Urinary bladder (tissue), 4 donors: ENCODE data around the gene INSRR. TPM values are rescaled to one million over a fixed set of nuclear protein-coding genes. Genes with fewer than 3 reads are reported as not detected.

Source experiments
- DNase-seq: peaks from one replicate; pipeline ENCODE4 v3.0.0-alpha.2; 2015; ENCODE audit errors: extremely low spot score
- H3K27ac ChIP-seq: one replicate; pipeline ENCODE4 v1.5.1; 2013; ENCODE audit warnings: low read depth, mild to moderate bottlenecking, moderate library complexity
- H3K36me3 ChIP-seq: one replicate; pipeline ENCODE4 v1.6.1; 2013; ENCODE audit warnings: mild to moderate bottlenecking, moderate library complexity; ENCODE audit not compliant: insufficient read depth
- H3K4me1 ChIP-seq: one replicate; pipeline ENCODE4 v1.6.1; 2013; ENCODE audit warnings: mild to moderate bottlenecking, moderate library complexity; ENCODE audit not compliant: insufficient read depth
- H3K4me3 ChIP-seq: one replicate; pipeline ENCODE4 v1.5.1; 2013; ENCODE audit warnings: low read depth, low read length
- WGBS: extraction: QIAGEN DNeasy Blood & Tissue Kit; methylation state at CpG from one replicate; pipeline ENCODE4 v1.1.7; 2013; 5-methylcytosine and 5-hydroxymethylcytosine counted together
- polyA plus RNA-seq: library from polyadenylated mRNA; stranded (reverse); fragments of 200-250 nt; gene quantifications from one replicate; pipeline ENCODE4 v1.2.3, GENCODE V29; 2013
- total RNA-seq: library from RNA; depleted of rRNA; stranded (reverse); fragments of >200 nt; gene quantifications from one replicate; pipeline ENCODE4 v1.2.3, GENCODE V29; 2014
- donor health status: healthy with polysubstance abuse.
- donor health status: healthy.

The INSRR gene
- total and polyA plus RNA-seq, 2 donors, result 0.04 to 0.11 TPM

DNA sequence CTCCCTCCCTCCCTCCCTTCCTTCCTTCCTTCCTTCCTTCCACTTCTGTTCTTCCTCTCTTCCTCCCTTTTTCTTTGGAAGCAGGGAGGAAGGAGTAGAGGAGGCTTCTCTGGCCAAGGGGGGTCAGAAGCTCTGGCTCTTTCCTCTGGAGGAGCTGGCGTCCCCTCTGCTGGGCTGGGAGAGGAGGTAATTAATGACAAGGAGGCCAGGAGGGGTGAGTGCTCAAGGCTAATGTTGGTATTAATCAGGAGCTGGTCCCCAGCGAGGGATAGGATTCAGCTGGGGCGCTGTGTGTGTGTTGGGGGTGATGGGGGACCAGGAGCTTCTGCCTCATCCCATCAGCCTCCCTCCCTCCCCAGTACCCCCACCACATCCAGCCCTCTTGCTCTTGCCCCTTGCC lies 28.4 kb upstream of the INSRR start:
- Histone ChIP-seq H3K27ac (no peak overlapping the region), H3K36me3 (no peaks in the 10 kb centered on the region), H3K4me3 (no peak overlapping the region), H3K4me1 (no peaks in the 10 kb centered on the region)
- WGBS, result 43% methylated on average over 3 of the region's 3 CpGs
- no peak for DNase-seq

DNA sequence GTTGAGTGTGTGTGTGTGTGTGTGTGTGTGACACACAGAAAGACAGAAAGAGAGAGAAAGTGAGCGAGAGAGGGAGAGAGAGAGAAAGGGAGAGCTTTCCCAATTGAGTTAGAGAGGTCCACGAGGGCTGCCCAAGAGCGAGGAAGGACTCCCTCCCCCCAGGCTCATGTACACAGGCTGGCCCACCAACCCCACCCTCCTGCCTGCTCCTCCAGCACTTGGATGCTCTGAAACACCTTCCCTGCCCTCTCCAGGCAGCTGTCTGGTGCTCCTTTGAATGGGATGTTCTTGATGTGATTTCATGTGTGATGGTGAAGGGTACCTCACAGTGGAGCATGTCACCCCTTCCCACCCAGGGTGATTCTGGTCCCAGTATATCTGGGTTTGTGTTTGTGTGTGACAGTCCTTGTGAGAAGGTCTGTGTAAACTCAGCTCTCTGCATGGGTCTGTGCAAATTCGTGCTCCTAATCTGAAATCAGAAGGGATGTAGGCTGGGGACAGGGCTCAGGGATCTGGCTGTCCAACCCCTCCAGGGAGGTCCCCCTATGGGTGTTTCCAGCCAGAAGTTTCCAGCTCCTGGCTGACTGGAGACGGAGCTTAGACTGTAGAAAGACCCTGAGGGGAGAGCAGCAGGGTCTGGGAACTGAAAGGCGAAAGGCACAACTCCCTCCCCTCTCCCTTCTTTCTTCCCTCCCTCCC lies 27.8 kb upstream of the INSRR start:
- DNase-seq, result no peak
- Histone ChIP-seq H3K4me3 (no peak overlapping the region), H3K36me3 (no peaks in the 10 kb centered on the region), H3K27ac (no peak overlapping the region), H3K4me1 (no peaks in the 10 kb centered on the region)
- 41% methylated on average over 6 of the region's 6 CpGs for WGBS

DNA sequence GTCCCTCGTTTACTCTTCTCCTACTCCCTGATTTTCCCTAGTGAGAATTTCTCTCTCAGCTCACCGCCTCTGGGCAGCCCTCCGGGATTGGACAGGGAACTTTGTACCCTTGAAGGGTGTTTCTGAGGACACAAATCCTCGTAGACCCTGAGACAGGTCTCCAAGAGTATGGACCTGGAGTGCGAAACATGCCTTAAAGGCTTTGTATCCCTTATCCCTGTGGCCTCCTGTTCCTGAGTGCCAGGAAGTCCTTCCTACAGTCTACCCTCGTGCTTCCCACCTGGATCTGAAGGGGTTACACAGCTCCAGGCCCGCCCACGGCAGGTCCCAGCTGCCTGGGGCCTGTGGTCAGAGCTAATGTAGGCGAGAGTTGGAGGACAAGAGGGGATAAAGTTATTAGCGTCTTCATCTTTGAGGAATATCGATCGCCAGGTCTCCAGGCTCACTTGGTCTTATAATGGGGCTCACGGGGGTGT lies 27.0 kb upstream of the INSRR start:
- 67% methylated on average over 13 of the region's 13 CpGs for WGBS
- Histone ChIP-seq H3K4me1 (no peaks in the 10 kb centered on the region), H3K36me3 (no peaks in the 10 kb centered on the region), H3K4me3 (no peak overlapping the region), H3K27ac (no peak overlapping the region)
- no peak for DNase-seq

DNA sequence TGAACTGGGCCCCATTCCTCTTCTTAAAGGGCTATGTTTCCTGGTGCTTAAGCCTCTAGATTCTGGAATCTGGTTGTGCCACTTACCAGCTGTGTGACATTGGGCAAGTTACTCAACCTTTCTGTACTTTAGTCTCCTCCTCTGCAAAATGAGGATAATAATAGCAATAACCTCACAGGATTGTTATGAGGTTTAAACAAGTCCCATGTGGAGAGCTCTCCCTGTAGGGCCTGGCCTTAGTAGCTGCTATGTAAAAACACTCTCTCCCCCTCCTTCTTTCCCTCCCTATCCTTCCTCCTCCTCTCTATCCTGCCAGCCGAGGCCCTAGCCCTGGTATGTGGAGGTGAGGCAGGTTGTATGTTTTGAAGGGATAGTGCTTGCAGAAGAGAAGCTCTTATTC lies 26.4 kb upstream of the INSRR start:
- 37% methylated on average over 1 of the region's 1 CpG for WGBS
- no peak for DNase-seq
- H3K27ac ChIP-seq, result no peak overlapping the region

DNA sequence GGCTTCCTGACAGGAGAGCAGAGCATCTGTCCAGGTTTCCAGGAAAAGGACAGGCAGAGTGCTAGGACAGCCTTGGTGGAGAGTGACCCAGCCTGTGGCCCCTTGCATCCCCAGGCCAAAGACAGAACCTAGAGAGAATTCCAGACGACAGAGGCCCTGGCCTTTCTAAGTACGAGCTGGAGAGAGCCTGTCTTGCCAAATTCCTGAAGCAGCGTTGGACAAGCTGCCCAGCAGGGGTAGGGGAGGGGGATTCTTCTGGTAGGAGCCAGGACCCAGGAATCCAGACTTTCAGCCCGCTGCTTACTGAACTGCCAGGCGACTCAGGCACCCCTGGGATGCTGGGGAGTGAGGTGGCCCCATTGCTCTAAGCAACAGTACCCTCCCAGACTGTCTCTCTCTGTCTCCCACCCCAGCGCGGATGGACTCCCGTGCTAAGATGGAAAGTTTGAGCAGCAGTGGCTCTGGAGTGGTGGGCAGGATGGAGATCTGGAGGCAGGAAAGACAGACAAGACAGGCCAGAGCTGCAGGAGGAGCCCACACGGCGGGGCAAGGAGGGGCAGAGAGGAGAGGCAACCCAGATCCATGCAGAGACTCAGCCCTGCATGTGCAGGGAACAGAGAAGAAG lies 25.8 kb upstream of the INSRR start:
- no peak overlapping the region for H3K4me3 ChIP-seq
- H3K36me3 ChIP-seq, result no peaks in the 10 kb centered on the region
- no peak for DNase-seq
- no peak overlapping the region for H3K27ac ChIP-seq
- no peaks in the 10 kb centered on the region for H3K4me1 ChIP-seq
- WGBS, result 52% methylated on average over 10 of the region's 10 CpGs

More for the DNA sequence above, 26.4 kb upstream of the INSRR start:
- H3K4me3 ChIP-seq, result no peak overlapping the region
- H3K36me3 ChIP-seq, result no peaks in the 10 kb centered on the region
- H3K4me1 ChIP-seq, result no peaks in the 10 kb centered on the region

DNA sequence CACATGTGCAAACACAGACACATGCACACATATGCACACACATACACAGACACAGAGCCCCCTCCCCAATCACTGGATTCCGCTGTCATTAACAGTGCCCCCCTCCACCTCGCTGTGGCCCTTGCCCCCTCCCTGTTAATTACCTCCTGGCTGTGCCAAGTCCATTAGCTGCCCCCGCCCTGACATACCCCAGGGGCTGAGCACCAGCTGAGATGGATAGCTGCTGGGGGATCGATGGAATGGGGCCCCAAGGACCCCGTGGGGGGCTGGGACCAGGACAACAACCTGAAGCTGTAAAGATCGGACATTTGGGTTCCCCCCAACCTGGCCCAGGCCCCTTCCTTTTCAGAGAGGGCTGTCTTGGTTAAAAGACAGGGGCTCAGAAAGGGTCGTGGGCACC lies 25.0 kb upstream of the INSRR start:
- Histone ChIP-seq H3K4me3 (no peak overlapping the region), H3K27ac (no peak overlapping the region)
- WGBS, result 66% methylated on average over 7 of the region's 7 CpGs

DNA sequence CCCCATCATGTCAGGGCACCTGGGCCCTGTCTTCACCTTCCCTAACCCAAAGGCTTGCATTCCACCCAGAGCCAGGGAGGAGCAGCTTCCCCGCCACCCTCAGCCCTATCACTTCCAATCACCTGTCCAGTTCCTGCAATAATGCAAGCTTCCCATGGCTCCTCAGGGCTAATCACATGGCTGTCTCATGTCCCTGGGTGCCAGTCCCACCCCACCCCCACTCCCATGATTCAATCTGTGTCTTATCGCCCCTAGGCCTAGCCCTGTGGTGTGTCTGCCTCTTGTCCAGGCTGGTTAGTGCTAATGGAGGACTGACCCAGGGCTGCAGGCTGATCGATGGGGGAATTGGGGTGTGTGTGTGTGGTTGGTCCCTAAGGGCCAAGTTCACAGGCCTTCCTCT lies 23.6 kb upstream of the INSRR start:
- H3K27ac ChIP-seq, result no peak overlapping the region
- no peak for DNase-seq
- H3K4me3 ChIP-seq, result no peak overlapping the region
- 83% methylated on average over 3 of the region's 3 CpGs for WGBS
- H3K4me1 ChIP-seq, result no peaks in the 10 kb centered on the region
- no peaks in the 10 kb centered on the region for H3K36me3 ChIP-seq

More for the DNA sequence above, 25.0 kb upstream of the INSRR start:
- DNase-seq, result no peak
- H3K36me3 ChIP-seq, result no peaks in the 10 kb centered on the region
- H3K4me1 ChIP-seq, result no peaks in the 10 kb centered on the region

DNA sequence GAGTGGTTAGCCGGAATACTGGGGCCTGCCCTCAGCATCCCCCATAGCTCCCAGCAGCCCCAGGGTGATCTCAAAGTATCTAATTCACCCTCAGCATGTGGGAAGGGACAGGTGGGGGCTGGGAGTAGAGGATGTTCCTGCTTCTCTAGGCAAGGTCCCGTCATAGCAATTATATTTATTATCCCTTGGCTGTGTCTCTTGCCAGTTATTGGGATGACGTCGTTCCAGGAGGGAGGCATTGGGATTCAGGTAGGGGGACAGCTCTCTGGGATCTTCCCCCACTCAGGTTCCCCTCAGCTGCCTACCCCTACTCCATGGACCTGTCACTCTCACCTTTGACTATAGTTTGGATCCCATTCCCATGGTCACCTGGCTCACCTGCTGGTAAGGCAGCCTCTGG lies 22.7 kb upstream of the INSRR start:
- 61% methylated on average over 4 of the region's 4 CpGs for WGBS
- no peak overlapping the region for H3K27ac ChIP-seq
- H3K36me3 ChIP-seq, result no peaks in the 10 kb centered on the region
- H3K4me1 ChIP-seq, result no peaks in the 10 kb centered on the region
- DNase-seq, result no peak
- no peak overlapping the region for H3K4me3 ChIP-seq

DNA sequence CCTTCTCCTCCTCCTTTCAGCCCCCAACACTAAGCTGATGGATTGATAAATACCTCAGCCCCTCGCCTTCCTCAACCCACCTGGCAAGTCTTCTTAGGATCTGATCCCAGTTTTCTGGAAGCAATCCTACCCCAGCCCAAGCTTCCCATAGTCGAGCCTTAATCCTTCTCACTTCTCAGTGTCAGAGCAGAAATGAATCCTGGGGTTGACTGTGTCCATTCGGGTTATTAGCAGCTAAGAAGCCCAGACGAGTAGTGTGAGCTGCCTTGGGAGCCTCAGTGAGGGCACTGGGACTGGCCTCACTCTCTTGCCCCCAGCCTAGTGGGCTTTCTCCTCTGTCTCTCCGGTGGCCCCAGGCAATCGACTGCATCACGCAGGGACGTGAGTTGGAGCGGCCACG lies 22.2 kb upstream of the INSRR start:
- WGBS, result 43% methylated on average over 10 of the region's 10 CpGs
- no peak for DNase-seq
- no peaks in the 10 kb centered on the region for H3K36me3 ChIP-seq
- H3K4me1 ChIP-seq, result no peaks in the 10 kb centered on the region
- H3K4me3 ChIP-seq, result no peak overlapping the region
- no peak overlapping the region for H3K27ac ChIP-seq

DNA sequence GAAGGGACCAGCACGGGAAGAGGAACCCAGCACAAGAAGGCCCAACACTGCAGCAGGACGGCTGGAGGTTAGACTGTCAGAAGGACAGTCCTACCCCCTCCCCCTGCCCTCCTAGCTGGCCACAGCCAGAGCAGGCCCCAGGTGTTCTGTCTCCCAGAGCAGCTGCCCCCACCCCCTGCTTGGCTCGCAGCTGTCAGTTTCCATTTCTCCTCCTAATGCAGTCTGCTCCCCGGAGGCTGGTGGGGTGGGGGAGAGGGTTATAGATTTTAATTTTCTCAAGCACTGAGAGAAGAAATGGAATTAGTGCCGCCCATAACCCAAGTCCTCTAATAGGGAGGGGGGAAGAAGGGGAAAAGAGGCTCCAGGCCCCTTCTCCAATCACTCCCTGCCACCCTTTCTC lies 21.6 kb upstream of the INSRR start:
- 60% methylated on average over 5 of the region's 5 CpGs for WGBS
- DNase-seq, result no peak
- Histone ChIP-seq H3K4me1 (no peaks in the 10 kb centered on the region), H3K36me3 (no peaks in the 10 kb centered on the region), H3K4me3 (no peak overlapping the region), H3K27ac (no peak overlapping the region)

DNA sequence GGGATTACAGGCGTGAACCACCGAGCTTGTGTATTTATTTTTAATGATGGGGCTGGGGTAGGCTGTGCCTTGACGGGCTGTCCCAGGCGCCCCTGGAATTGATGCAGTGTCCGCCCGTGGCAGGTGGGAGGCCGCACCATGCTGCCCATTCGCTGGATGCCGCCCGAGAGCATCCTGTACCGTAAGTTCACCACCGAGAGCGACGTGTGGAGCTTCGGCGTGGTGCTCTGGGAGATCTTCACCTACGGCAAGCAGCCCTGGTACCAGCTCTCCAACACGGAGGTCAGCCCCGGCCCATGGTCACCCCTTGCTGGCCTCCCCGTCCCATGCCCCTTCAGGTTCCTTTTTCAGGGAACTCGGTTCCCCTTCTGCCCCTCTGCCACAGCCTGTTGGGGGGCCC lies 21.0 kb upstream of the INSRR start:
- no peak overlapping the region for H3K27ac ChIP-seq

DNA sequence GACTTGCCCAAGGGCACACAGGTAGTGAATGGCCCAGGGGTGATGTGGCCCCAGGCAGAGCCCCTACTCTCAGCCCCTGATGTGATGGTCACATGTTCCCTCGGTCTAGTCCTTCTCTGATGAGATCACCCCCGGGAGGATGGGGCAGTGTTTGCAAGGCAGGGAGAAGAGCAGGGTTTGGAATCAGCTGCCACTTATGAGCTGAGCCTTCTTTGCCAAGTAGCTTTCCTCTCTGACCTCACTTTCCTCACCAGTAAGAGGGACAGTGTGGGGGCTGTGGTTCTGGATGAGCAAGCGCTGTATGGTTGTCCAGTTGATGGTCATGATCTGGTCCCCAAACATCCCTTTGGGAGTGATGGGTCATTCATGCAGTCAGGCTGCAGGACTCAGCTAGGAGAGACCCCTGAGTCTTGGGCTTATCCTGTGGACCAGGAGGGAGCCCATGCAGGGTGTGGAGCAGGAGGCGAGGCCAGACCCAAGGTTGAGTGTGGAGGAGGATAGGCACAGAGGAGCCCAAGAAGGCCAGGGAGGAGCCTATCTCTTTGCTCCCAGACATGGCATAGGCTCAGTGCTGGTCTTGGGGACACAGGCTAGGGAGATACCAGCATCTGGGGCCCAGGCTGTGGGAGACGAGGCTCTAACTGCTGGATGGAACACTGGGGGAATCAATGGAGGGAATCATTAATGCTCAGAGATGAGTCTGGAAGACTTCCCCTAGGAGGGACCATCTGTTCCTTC lies 18.7 kb upstream of the INSRR start:
- 84% methylated on average over 5 of the region's 5 CpGs for WGBS
- H3K4me1 ChIP-seq, result no peaks in the 10 kb centered on the region
- no peak for DNase-seq
- H3K4me3 ChIP-seq, result no peak overlapping the region
- no peak overlapping the region for H3K27ac ChIP-seq
- no peaks in the 10 kb centered on the region for H3K36me3 ChIP-seq

More for the DNA sequence above, 21.0 kb upstream of the INSRR start:
- no peak for DNase-seq
- Histone ChIP-seq H3K36me3 (no peaks in the 10 kb centered on the region), H3K4me3 (no peak overlapping the region), H3K4me1 (no peaks in the 10 kb centered on the region)
- 85% methylated on average over 21 of the region's 21 CpGs for WGBS

DNA sequence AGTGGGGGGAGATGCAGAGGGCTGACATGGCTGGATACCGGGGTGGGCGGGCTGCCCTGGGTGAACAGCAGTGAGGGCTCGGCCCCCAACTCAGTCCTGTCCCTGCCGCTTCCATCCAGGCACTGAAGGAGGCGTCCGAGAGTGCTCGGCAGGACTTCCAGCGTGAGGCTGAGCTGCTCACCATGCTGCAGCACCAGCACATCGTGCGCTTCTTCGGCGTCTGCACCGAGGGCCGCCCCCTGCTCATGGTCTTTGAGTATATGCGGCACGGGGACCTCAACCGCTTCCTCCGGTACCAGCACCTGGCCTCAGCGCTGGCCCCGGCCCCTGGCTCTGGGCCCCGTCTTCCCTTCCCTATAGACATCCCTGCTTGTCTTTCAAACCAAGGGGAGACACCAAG lies 17.4 kb upstream of the INSRR start:
- H3K36me3 ChIP-seq, result no peaks in the 10 kb centered on the region
- 31% methylated on average over 21 of the region's 21 CpGs for WGBS
- no peak overlapping the region for H3K4me3 ChIP-seq
- DNase-seq, result no peak
- no peak overlapping the region for H3K27ac ChIP-seq
- H3K4me1 ChIP-seq, result no peaks in the 10 kb centered on the region

DNA sequence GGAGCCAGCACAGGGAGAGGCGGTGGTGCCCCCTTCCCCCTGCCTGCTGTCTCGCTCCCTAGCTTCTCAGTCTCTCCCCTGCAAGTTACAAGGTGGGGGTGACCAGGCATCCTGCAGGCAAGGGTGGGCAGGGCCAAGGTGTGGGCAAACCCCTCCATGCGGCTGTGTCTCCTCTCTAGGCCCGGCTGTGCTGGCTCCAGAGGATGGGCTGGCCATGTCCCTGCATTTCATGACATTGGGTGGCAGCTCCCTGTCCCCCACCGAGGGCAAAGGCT lies 16.4 kb upstream of the INSRR start:
- DNase-seq, result no peak
- Histone ChIP-seq H3K27ac (no peak overlapping the region), H3K36me3 (no peaks in the 10 kb centered on the region), H3K4me1 (no peaks in the 10 kb centered on the region), H3K4me3 (no peak overlapping the region)
- 77% methylated on average over 5 of the region's 5 CpGs for WGBS
